Right kidney (tissue), 1 donor: ENCODE measurements around the gene SOX4.

Experiments
- DNase-seq: peaks from one replicate; pipeline ENCODE4 v3.0.0-alpha.2; 2016

The SOX4 gene

DNA sequence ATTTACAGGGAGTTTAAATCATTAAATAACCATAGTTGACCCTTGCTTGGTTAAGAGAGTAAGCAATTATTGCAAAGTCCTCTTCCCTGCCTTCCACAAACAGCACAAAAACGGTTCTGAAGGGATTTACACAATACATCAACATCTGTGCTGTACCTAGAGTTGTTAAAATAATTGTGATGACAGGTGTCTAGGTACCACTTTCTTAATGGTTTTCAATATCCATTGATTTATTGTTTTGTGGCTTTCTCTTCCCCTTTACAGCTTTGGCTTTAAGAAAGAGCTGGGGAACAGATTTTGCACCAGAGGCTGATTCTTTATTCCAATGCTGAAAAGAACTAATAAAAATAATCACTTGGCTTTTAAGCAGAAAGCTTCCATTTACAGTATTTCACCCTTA lies 598 bp upstream of the SOX4 start:
- no peak for DNase-seq

DNA sequence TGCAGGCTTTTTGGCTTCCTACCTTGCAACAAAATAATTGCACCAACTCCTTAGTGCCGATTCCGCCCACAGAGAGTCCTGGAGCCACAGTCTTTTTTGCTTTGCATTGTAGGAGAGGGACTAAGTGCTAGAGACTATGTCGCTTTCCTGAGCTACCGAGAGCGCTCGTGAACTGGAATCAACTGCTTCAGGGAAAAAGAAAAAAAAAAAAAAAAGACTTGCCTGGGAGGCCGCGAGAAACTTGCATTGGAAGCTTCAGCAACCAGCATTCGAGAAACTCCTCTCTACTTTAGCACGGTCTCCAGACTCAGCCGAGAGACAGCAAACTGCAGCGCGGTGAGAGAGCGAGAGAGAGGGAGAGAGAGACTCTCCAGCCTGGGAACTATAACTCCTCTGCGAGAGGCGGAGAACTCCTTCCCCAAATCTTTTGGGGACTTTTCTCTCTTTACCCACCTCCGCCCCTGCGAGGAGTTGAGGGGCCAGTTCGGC lies 420 bp downstream of the SOX4 start:
- DNase-seq = peak; percentile 84

- DNase-seq = no peak
Observed at GRCh38 chr6:21594416-21595281, 1.1 kb downstream of the SOX4 start.

DNA sequence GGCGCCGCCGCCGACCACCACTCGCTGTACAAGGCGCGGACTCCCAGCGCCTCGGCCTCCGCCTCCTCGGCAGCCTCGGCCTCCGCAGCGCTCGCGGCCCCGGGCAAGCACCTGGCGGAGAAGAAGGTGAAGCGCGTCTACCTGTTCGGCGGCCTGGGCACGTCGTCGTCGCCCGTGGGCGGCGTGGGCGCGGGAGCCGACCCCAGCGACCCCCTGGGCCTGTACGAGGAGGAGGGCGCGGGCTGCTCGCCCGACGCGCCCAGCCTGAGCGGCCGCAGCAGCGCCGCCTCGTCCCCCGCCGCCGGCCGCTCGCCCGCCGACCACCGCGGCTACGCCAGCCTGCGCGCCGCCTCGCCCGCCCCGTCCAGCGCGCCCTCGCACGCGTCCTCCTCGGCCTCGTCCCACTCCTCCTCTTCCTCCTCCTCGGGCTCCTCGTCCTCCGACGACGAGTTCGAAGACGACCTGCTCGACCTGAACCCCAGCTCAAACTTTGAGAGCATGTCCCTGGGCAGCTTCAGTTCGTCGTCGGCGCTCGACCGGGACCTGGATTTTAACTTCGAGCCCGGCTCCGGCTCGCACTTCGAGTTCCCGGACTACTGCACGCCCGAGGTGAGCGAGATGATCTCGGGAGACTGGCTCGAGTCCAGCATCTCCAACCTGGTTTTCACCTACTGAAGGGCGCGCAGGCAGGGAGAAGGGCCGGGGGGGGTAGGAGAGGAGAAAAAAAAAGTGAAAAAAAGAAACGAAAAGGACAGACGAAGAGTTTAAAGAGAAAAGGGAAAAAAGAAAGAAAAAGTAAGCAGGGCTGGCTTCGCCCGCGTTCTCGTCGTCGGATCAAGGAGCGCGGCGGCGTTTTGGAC lies 2.0 kb downstream of the SOX4 start:
- DNase-seq = peak; percentile 79

GRCh38 chr6:21596145-21596948 lies 2.8 kb downstream of the SOX4 start:
- DNase-seq = peak; percentile 87

- DNase-seq = peak; percentile 69
Observed at GRCh38 chr6:21596949-21597682, 3.6 kb downstream of the SOX4 start.

GRCh38 chr6:21597801-21598673 lies 4.5 kb downstream of the SOX4 start:
- no peak for DNase-seq

- DNase-seq = no peak
Observed at GRCh38 chr6:21598674-21599023, 5.1 kb downstream of the SOX4 start.

DNA sequence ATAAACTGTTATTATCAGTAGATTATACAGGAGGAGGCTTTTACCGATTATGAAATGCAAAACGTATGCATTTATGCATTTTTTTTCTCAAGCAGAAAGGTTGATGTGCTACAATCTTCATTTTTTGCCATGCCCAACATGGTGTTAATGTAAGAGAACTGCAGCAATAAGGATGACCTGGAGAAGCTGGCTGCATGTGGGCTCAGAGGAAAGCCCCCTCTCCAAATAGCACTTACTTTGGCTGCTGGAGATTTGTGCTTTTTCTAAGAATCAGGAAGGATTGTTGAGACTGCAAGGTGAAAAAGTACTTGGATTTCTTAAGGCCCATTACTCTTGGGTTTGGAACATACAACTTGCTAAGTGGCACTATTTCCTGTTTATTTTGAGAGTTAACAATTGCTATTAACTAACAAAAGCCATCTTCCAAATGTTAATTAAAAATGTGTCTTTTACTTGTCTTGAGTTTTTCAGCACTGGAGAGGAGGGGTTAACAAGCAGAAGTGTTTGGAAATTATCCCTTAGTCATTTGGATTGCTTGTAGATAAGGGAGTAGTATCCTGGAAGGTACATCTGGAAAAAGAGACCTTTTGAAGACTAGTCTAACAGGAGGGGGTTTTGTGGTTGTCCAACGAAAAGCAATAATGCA lies 5.6 kb downstream of the SOX4 start:
- DNase-seq = no peak

- DNase-seq = no peak
Observed at GRCh38 chr6:21601339-21601923, 7.9 kb downstream of the SOX4 start.

DNA sequence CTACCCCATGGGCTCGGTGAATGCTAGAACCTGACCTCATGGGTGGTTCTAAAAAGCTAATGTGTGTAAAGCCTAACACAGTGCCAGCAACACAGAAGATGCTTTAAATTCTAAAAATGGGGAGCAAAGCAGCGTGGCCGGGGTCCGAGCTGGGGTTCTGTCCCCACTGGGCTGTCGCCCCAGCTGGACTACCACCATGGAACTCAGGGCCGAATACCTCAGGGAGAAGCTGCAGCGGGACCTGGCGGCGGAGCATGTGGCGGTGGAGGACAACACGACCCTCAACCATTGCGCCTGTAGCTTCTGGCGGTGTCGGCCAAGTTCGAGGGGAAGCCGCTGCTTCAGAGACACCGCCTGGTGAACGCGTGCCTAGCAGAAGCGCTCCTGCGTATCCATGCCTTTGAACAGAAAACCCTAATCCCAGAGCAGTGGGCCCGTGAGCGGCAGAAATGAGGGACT lies 8.4 kb downstream of the SOX4 start:
- DNase-seq = no peak

GRCh38 chr6:21603082-21603952 lies 9.8 kb downstream of the SOX4 start:
- no peak for DNase-seq

DNA sequence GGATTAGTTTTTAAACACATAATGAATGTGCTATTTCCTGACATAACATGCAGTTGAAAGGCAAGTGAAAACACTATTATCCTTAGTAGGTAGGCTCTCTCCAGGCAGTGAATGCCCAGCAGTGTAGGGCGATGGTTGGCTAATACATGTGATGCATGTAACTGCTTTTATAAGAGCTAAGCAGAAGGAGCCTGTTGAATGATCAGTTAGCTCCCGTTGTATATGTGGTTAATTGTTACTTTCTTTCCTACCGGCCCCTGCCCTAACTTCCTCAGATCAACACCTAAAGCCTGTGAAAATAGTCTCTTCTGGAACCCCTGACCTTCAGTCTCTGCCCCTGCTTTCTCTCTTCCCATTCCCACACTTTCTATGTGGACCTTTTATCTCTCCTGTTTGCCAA lies 10.5 kb downstream of the SOX4 start:
- DNase-seq = no peak

DNA sequence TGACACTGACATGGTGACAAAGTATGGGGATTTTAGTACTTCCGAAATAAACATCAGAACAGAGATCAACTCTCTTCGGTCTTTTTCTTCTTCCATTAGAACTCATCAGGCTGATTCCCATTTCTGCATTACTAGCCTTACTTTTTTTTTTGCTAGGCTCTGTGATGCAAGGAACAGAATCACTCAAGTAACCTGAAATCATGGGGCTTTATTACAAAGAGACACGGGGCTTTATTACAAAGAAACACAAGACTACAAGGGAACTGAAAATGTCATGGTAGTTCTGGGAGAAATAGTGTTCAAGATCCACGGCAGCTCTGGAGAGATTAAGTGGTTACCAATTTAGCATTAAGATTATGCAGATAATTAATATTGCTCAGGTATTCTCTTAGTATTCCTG lies 11.6 kb downstream of the SOX4 start:
- DNase-seq = no peak

DNA sequence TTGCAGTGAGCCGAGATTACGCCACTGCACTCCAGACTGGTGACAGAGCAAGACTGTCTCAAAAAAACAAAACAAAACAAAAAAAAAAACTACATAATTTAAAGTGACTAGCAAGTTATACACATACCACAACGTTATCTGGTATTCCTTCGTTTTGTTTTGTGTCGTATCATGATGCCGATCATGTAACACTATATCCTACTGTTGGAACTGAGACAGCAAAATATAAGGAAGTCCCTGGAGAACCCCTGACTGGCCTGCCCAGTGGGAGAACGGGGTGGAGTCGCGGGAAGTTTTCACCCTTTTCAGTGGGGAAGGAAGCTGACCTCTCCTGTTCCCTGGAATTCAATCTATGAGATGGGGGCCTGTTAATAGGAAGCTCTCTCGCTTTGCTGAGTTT lies 15.1 kb downstream of the SOX4 start:
- DNase-seq = no peak

GRCh38 chr6:21609881-21610329 lies 16.4 kb downstream of the SOX4 start:
- DNase-seq = no peak

DNA sequence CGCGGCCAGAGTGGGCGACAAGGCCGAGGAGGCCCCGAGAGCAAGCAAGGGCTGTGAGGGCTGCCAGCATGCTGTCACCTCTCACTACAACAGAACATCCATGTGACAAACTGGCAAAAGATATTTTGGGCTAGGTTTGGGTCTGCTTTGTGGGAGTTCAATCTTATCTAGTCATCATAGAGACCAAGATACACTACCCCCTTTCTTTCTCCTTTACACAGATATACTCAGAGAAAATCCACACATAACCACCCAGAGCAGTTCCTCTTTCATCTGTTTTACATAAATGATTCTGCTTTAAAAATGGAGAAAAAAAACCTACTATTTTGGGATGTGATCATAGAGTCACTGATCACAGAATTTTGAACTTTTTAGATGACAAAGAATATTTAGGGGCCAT lies 16.8 kb downstream of the SOX4 start:
- DNase-seq = no peak

DNA sequence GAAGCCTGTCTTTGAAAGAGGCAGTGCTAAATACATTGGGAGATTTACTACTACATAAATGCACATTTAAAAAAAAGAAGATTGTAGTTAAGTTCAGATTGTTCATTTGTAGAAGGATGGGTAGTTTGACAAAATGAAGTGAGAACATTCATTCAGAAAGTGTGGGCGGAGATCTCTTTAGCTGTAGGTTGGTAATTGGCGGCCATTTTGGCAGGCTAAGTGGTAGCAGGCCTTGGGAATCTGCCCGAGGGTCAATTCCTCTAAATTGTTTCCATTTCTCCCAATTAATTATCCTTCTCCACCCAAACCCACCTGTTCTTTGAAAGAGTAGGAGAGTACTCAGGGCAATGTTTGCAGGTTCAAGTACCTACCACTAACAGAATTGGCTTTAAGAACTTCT lies 17.9 kb downstream of the SOX4 start:
- no peak for DNase-seq
